BLaER1 treated with 17β-estradiol and CSF1 and Interleukin-3, amounts not matched to agents 10 nM and 100 nM (cell line): ENCODE results near the gene ATP6V1B1.

Experiments used
- H3K27ac ChIP-seq, 11 experiments: shearing (Covaris generic); formaldehyde crosslinking; 2 replicates each; pipeline ENCODE4 v1.8.1; 2022
- H3K27me3 ChIP-seq, 11 experiments: shearing (Covaris generic); formaldehyde crosslinking; 2 replicates each; pipeline ENCODE4 v1.8.1; 2022
- H3K36me3 ChIP-seq, 11 experiments: shearing (Covaris generic); formaldehyde crosslinking; 2 replicates each; pipeline ENCODE4 v1.8.1; 2022
- H3K4me1 ChIP-seq, 10 experiments: shearing (Covaris generic); formaldehyde crosslinking; 2 replicates each; pipeline ENCODE4 v1.8.1; 2022
- H3K4me2 ChIP-seq, 11 experiments: shearing (Covaris generic); formaldehyde crosslinking; 2 replicates each; pipeline ENCODE4 v1.8.1; 2022
- H3K4me3 ChIP-seq, 10 experiments: shearing (Covaris generic); formaldehyde crosslinking; 2 replicates each; pipeline ENCODE4 v1.8.1; 2022
- H3K9ac ChIP-seq, 11 experiments: shearing (Covaris generic); formaldehyde crosslinking; 2 replicates each; pipeline ENCODE4 v1.8.1; 2022
- H3K9me3 ChIP-seq, 11 experiments: shearing (Covaris generic); formaldehyde crosslinking; replicated peaks in 1 of 11; 2 replicates each; pipeline ENCODE4 v1.8.1; 2022
- H4K20me1 ChIP-seq, 11 experiments: shearing (Covaris generic); formaldehyde crosslinking; 2 replicates each; pipeline ENCODE4 v1.8.1; 2022
- Cebpa-rat ChIP-seq, 11 experiments: shearing (Covaris generic); IDR thresholded peaks; 2 replicates each; pipeline ENCODE4 v1.8.1; 2022

ATP6V1B1 gene

DNA sequence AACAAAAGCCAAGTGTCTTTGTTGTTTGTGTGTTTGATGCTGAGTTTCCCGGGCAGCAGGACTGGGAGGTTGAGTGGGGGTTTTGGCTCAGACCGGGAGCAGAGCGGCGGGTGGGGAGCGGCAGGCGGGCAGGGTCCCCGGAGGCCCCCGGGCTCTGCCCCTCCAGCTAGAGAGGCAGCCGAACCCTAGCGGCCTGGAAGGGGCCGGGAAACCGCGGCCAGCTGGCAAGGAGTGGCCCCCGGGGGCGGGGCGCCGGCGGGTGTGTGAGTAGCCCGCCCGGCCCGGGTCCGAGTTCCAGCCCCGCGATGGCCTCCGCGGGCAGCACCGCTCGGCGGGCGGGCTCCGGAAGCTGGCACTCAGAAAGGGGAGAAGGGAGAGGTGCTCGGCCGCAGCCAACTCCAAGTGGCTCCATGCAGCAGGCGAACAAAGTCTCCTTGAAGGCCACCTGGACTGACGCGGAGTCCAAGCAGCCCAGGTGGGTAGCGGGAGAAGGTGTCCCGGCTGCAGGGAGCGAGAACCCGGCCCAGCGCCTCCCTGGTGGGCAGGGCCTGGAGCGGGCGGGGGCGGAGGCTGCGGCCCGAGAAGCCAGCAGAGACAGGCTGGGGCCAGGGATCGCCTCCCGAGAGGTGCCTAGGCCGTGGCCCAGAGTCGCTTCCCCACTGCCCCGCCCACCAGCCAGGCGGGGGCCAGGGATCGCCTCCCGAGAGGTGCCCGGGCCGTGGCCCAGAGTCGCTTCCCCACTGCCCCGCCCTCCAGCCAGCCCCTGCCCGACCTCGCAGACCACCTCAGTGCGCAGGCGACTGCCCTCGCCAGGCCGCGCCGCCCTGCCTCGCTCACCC lies 42.9 kb downstream of the ATP6V1B1 start, which contains the start of gene ANKRD53:
TSS of gene ANKRD53 (plus strand) at position 290 of the 839 bp plus-strand sequence. CDS start at position 306, 16 bp downstream.
- Histone ChIP-seq H3K27ac (peak within 1 kb of the TSS in 3 of 11 experiments; percentile 26 to 76 (median 76); a peak in 7 of 22 replicates), H3K4me1 (peaks cover 17 to 30% (median 21%) of the 10 kb centered on the region in 10 experiments), H3K9me3 (no peaks in the 10 kb centered on the region), H3K4me3 (peak within 1 kb of the TSS; percentile 52 to 71 (median 62)), H4K20me1 (peaks cover 5 to 59% (median 19%) of the 10 kb centered on the region in 11 experiments; a peak in 14 of 22 replicates), H3K9ac (peak within 1 kb of the TSS; percentile 31 to 81 (median 70); a peak in 21 of 22 replicates), H3K36me3 (peaks cover 0 to 13% (median 3%) of the 10 kb centered on the region in 11 experiments; a peak in 7 of 22 replicates), H3K4me2 (peak within 1 kb of the TSS; percentile 86 to 97 (median 92)), H3K27me3 (peaks cover 16 to 28% (median 24%) of the 10 kb centered on the region in 11 experiments)
- no peak for TF ChIP-seq Cebpa-rat (IDR thresholded peaks at IDR 0.05)

DNA sequence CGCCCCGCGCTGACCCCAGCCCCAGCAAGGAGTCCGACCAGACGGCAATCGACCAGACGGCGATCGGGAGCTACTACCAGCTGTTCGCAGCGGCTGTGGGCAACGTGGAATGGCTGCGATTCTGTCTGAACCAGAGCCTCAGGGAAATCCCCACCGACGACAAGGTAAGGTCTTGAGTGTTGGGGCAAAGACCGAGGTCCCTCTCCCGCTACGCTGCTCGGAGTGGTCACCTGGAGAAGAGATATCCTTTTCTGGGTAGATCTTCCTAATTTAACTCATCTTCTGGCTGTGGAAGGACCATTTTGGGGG lies 43.4 kb downstream of the ATP6V1B1 start:
- peaks cover 17 to 30% (median 21%) of the 10 kb centered on the region in 10 experiments for H3K4me1 ChIP-seq
- H3K27me3 ChIP-seq: peaks cover 16 to 28% (median 24%) of the 10 kb centered on the region in 11 experiments
- TF ChIP-seq Cebpa-rat (IDR thresholded peaks at IDR 0.05): no peak
- H3K4me2 ChIP-seq: peak overlapping the region; percentile 86 to 97 (median 92); a peak in 21 of 22 replicates
- no peaks in the 10 kb centered on the region for H3K9me3 ChIP-seq
- H3K36me3 ChIP-seq: peaks cover 0 to 19% (median 6%) of the 10 kb centered on the region in 11 experiments; a peak in 8 of 22 replicates
- H4K20me1 ChIP-seq: peaks cover 10 to 64% (median 24%) of the 10 kb centered on the region in 11 experiments; a peak in 15 of 22 replicates
- no peak overlapping the region for H3K27ac ChIP-seq
- peak overlapping the region in 7 of 11 experiments; percentile 61 to 76 (median 65); a peak in 10 of 22 replicates for H3K9ac ChIP-seq
- H3K4me3 ChIP-seq: peak overlapping the region in 7 of 10 experiments; percentile 46 to 69 (median 53); a peak in 11 of 20 replicates

DNA sequence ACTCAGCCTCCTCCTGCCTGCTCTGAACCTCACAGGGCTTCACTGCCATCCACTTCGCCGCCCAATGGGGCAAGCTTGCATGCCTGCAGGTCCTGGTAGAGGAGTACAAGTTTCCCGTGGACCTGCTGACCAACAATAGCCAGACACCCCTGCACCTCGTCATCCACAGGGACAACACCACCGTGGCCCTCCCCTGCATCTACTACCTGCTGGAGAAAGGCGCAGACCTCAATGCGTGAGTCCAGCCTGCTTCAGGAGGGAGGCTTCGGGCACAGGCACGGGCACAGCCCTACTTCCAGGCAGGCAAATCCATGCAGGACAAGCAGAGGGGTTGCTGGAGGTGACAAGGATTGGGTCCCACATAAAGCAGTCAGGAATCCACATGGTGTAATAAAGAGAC lies 43.9 kb downstream of the ATP6V1B1 start:
- no peak overlapping the region for H3K9ac ChIP-seq
- no peak overlapping the region for H3K27ac ChIP-seq
- peaks cover 0 to 24% (median 8%) of the 10 kb centered on the region in 11 experiments; a peak in 9 of 22 replicates for H3K36me3 ChIP-seq
- no peaks in the 10 kb centered on the region for H3K9me3 ChIP-seq
- TF ChIP-seq Cebpa-rat (IDR thresholded peaks at IDR 0.05): no peak
- H4K20me1 ChIP-seq: peaks cover 15 to 69% (median 29%) of the 10 kb centered on the region in 11 experiments; a peak in 16 of 22 replicates
- peaks cover 17 to 30% (median 21%) of the 10 kb centered on the region in 10 experiments for H3K4me1 ChIP-seq
- H3K4me2 ChIP-seq: no peak overlapping the region
- H3K27me3 ChIP-seq: peaks cover 16 to 28% (median 24%) of the 10 kb centered on the region in 11 experiments
- H3K4me3 ChIP-seq: no peak overlapping the region

DNA sequence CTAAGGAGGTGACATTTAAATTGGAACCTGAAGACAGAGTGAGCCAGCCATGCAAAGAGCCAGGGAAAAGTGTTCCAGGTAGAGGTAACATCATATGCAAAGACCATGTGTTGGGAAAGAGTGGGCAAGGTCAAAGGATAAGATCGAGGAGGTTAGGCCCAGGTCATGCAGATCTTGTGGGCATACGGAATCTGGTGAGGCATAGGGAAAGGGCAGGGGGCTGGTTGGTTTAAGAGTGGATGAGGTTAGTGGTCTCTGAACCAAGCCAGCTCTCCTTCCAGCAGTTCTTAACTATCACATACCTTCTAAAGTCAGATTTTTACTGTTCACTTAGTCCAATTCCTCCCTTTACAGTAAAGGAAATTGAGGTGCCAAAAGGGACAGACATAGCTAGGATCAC lies 45.7 kb downstream of the ATP6V1B1 start:
- Histone ChIP-seq H3K4me2 (no peak overlapping the region), H3K36me3 (peaks cover 12 to 37% (median 21%) of the 10 kb centered on the region in 11 experiments; a peak in 21 of 22 replicates), H3K27me3 (peaks cover 16 to 28% (median 24%) of the 10 kb centered on the region in 11 experiments), H3K4me3 (no peak overlapping the region), H3K27ac (no peak overlapping the region), H3K4me1 (peaks cover 30 to 40% (median 33%) of the 10 kb centered on the region in 10 experiments), H3K9me3 (no peaks in the 10 kb centered on the region), H4K20me1 (peaks cover 27 to 86% (median 45%) of the 10 kb centered on the region in 11 experiments; a peak in 17 of 22 replicates), H3K9ac (no peak overlapping the region)
- TF ChIP-seq Cebpa-rat (IDR thresholded peaks at IDR 0.05): no peak

DNA sequence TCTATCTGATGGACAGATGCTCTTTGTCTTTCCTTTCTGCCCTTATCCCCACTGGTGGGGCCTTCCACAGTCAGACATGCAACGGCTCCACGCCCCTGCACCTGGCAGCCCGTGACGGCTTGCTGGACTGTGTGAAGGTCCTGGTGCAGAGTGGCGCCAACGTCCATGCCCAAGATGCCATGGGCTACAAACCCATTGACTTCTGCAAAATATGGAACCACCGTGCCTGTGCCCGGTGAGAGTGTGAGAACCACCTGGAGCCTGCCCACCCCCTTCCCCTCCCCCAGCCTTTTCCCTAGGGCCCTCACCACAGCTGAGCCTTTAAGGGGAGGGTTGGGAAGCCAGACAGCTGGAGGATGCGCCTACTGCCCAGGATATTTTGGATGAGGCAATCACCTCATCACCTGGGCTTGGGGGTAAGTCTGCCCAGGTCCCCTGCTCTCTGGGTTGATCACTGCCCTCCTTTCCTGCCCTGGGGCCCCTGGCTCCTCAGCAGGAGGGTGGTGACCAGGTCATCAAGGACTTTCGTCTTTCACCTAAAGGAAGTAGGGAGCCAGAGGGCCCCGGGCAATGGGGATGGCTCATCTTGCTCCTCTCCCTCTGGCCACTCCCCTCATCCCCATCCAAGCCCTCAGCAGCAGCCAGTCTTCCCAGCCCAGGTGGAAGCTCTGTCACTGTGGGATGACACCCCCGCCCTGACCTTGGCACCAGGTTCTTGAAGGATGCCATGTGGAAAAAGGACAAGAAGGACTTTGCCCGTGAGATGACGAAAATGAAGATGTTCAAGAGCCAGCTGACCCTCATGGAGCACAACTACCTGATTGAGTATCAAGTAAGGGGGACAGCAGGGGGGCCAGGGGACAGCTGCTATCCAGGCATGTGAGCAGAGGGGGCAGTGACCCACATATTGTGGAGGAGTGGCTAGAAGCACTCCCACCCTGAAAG lies 46.4 kb downstream of the ATP6V1B1 start:
- no peak for TF ChIP-seq Cebpa-rat (IDR thresholded peaks at IDR 0.05)
- H3K27me3 ChIP-seq: peaks cover 16 to 28% (median 24%) of the 10 kb centered on the region in 11 experiments
- peaks cover 34 to 93% (median 50%) of the 10 kb centered on the region in 11 experiments; a peak in 18 of 22 replicates for H4K20me1 ChIP-seq
- no peak overlapping the region for H3K4me3 ChIP-seq
- no peak overlapping the region; a peak in 1 of 22 replicates for H3K4me2 ChIP-seq
- no peak overlapping the region for H3K9ac ChIP-seq
- peaks cover 26 to 39% (median 32%) of the 10 kb centered on the region in 10 experiments for H3K4me1 ChIP-seq
- H3K27ac ChIP-seq: no peak overlapping the region
- peaks cover 19 to 44% (median 28%) of the 10 kb centered on the region in 11 experiments for H3K36me3 ChIP-seq
- no peaks in the 10 kb centered on the region for H3K9me3 ChIP-seq

DNA sequence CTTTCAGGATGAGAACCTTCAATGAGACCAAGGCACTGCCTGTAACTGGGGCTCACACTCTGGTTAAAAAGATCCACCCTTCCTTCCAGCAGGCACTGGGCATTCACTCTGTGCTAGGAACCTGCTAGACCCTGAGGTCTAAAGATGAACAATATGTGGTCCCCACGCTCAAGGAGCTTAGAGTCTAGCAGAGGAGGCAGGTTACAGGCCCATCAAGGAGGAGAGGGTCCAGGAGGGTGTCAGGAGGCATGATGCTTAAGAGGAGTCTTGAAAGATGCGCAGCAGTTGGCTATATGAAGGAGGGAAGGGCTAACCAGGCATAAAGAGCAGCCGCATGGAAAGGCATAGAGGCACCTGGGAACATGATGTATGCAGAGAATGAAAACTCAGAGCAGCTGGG lies 47.3 kb downstream of the ATP6V1B1 start:
- H3K4me3 ChIP-seq: no peak overlapping the region
- H3K27ac ChIP-seq: no peak overlapping the region
- H3K36me3 ChIP-seq: peaks cover 28 to 52% (median 36%) of the 10 kb centered on the region in 11 experiments
- no peaks in the 10 kb centered on the region for H3K9me3 ChIP-seq
- no peak for TF ChIP-seq Cebpa-rat (IDR thresholded peaks at IDR 0.05)
- H4K20me1 ChIP-seq: peaks cover 36 to 96% (median 58%) of the 10 kb centered on the region in 11 experiments; a peak in 18 of 22 replicates
- peak overlapping the region in 1 of 11 experiments; percentile 55; a peak in 1 of 22 replicates for H3K9ac ChIP-seq
- H3K27me3 ChIP-seq: peaks cover 16 to 21% (median 20%) of the 10 kb centered on the region in 11 experiments
- H3K4me1 ChIP-seq: peaks cover 21 to 34% (median 26%) of the 10 kb centered on the region in 10 experiments
- H3K4me2 ChIP-seq: no peak overlapping the region

DNA sequence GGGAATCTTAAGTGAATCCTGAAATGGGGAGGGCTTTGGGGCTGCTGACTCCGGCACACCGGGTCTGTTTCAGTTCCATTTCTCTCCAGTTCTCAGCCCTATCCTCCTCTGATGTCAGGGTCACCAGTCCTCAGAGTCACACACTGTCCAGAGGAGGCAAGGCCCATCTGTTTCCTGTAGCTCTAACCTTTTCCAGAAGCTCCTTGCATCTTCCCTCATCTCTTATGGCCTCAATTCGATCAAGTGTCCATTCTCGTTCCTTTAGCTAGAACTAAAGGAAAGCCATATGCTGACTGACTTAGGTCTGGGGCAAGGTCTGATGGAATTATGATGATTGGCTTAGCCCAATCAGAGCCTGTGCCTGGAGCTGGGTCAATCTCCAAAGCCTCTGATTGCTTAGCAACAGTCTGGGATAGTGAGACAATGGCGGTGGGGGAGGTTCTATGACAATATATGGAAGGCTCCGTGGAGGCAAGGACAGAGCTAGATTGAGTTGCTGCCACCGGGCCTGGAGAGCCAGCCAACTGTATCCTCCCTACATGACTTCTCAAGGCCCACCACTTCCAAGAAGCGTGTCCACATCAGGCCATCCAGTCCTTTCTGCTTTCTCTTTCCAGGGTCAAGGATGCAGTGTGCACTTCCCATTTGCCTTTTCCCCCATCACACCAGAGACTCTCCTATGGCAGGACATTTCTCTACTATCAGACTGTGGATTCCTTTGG lies 48.0 kb downstream of the ATP6V1B1 start:
- TF ChIP-seq Cebpa-rat (IDR thresholded peaks at IDR 0.05): no peak
- H3K27me3 ChIP-seq: peaks cover 9 to 14% (median 13%) of the 10 kb centered on the region in 11 experiments
- H3K4me1 ChIP-seq: peaks cover 14 to 27% (median 19%) of the 10 kb centered on the region in 10 experiments
- peaks cover 35 to 59% (median 43%) of the 10 kb centered on the region in 11 experiments for H3K36me3 ChIP-seq
- H4K20me1 ChIP-seq: peaks cover 30 to 96% (median 61%) of the 10 kb centered on the region in 11 experiments; a peak in 18 of 22 replicates
- no peak overlapping the region for H3K27ac ChIP-seq
- peak overlapping the region in 1 of 11 experiments; percentile 55; a peak in 1 of 22 replicates for H3K9ac ChIP-seq
- no peak overlapping the region for H3K4me3 ChIP-seq
- no peak overlapping the region for H3K4me2 ChIP-seq
- no peaks in the 10 kb centered on the region for H3K9me3 ChIP-seq

DNA sequence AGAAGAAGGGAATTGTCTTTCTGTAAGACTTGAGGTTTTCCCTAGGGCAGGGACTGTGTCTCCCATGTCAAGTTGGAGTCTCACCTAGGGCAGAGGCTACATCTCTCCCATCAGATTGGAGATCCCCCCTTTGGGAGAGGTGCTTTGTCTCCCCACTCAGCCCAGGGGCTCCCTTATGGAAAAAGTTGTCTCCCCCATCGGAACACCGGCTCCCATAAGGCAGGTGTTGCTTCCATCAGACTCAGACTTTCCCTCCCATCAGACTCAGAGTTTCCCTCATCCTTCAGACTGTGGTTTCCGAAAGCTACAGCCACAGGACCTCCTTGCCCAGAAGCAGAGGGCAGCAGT lies 48.5 kb downstream of the ATP6V1B1 start:
- Histone ChIP-seq H4K20me1 (peaks cover 30 to 96% (median 66%) of the 10 kb centered on the region in 11 experiments; a peak in 18 of 22 replicates), H3K36me3 (peaks cover 40 to 64% (median 49%) of the 10 kb centered on the region in 11 experiments), H3K4me2 (no peak overlapping the region), H3K4me1 (peaks cover 11 to 23% (median 17%) of the 10 kb centered on the region in 10 experiments), H3K27ac (no peak overlapping the region), H3K4me3 (no peak overlapping the region), H3K27me3 (peaks cover 3 to 9% (median 7%) of the 10 kb centered on the region in 11 experiments), H3K9ac (no peak overlapping the region), H3K9me3 (no peaks in the 10 kb centered on the region)
- no peak for TF ChIP-seq Cebpa-rat (IDR thresholded peaks at IDR 0.05)
